Neuron (in vitro differentiated cells): Measurements from ENCODE around the gene ATP2C2.

Experiments used
- H2AFZ ChIP-seq: one replicate; pipeline ENCODE4 v1.6.1; 2013; ENCODE audit warnings: low read depth, mild to moderate bottlenecking, inconsistent platforms, low read length, moderate library complexity
- H3K27me3 ChIP-seq: one replicate; pipeline ENCODE4 v1.6.1; 2013; ENCODE audit warnings: low read length; ENCODE audit not compliant: insufficient read depth
- H3K36me3 ChIP-seq: one replicate; pipeline ENCODE4 v1.6.1; 2013; ENCODE audit warnings: low read length; ENCODE audit not compliant: insufficient read depth
- H3K4me1 ChIP-seq: one replicate; pipeline ENCODE4 v1.6.1; 2013; ENCODE audit warnings: low read length; ENCODE audit not compliant: insufficient read depth
- H3K4me3 ChIP-seq: 2 replicates; pipeline ENCODE4 v1.5.1; 2013; ENCODE audit warnings: mild to moderate bottlenecking, low read length, moderate library complexity
- H3K9me3 ChIP-seq: one replicate; pipeline ENCODE4 v1.6.1; 2013; ENCODE audit warnings: low read length

The ATP2C2 gene

GRCh38 chr16:84504420-84505248 is 136.3 kb downstream of the ATP2C2 start, which contains the start of gene MEAK7:
TSS of gene MEAK7 (minus strand) at chr16:84504659. CDS start at chr16:84498086, 6,573 bp downstream.
- Histone ChIP-seq H3K4me3 (peak within 1 kb of the TSS; percentile 66), H3K4me1 (peaks cover 29% of the 10 kb centered on the region), H3K27me3 (no peaks in the 10 kb centered on the region), H3K9me3 (no peaks in the 10 kb centered on the region), H3K36me3 (peaks cover 6% of the 10 kb centered on the region), H2AFZ (peak within 1 kb of the TSS; percentile 18)

- H3K36me3 ChIP-seq: peaks cover 2% of the 10 kb centered on the region
- peak overlapping the region; percentile 18 for H2AFZ ChIP-seq
- H3K27me3 ChIP-seq: no peaks in the 10 kb centered on the region
- H3K9me3 ChIP-seq: no peaks in the 10 kb centered on the region
- H3K4me1 ChIP-seq: peaks cover 29% of the 10 kb centered on the region
- H3K4me3 ChIP-seq: peak overlapping the region; percentile 66
Observed at GRCh38 chr16:84505249-84506187, 137.2 kb downstream of the ATP2C2 start.

- no peaks in the 10 kb centered on the region for H3K36me3 ChIP-seq
- no peak overlapping the region for H2AFZ ChIP-seq
- no peaks in the 10 kb centered on the region for H3K9me3 ChIP-seq
Observed at GRCh38 chr16:84507011-84507982, 139.0 kb downstream of the ATP2C2 start.

GRCh38 chr16:84508502-84508901 is 140.2 kb downstream of the ATP2C2 start:
- no peaks in the 10 kb centered on the region for H3K27me3 ChIP-seq
- no peaks in the 10 kb centered on the region for H3K9me3 ChIP-seq
- H3K4me3 ChIP-seq: no peak overlapping the region
- no peak overlapping the region for H2AFZ ChIP-seq
- no peaks in the 10 kb centered on the region for H3K36me3 ChIP-seq
- peaks cover 36% of the 10 kb centered on the region for H3K4me1 ChIP-seq

More at GRCh38 chr16:84507011-84507982, 139.0 kb downstream of the ATP2C2 start:
- no peaks in the 10 kb centered on the region for H3K27me3 ChIP-seq
- peaks cover 38% of the 10 kb centered on the region for H3K4me1 ChIP-seq
- H3K4me3 ChIP-seq: no peak overlapping the region

- Histone ChIP-seq H3K4me1 (peaks cover 30% of the 10 kb centered on the region), H3K9me3 (no peaks in the 10 kb centered on the region), H3K27me3 (no peaks in the 10 kb centered on the region), H2AFZ (no peak overlapping the region), H3K36me3 (no peaks in the 10 kb centered on the region), H3K4me3 (no peak overlapping the region)
Observed at GRCh38 chr16:84509032-84509950, 141.0 kb downstream of the ATP2C2 start.

GRCh38 chr16:84511180-84511800 is 143.0 kb downstream of the ATP2C2 start:
- H3K9me3 ChIP-seq: no peaks in the 10 kb centered on the region
- no peak overlapping the region for H3K4me3 ChIP-seq

GRCh38 chr16:84511831-84512230 is 143.5 kb downstream of the ATP2C2 start:
- H3K4me3 ChIP-seq: no peak overlapping the region
- no peaks in the 10 kb centered on the region for H3K27me3 ChIP-seq
- peaks cover 28% of the 10 kb centered on the region for H3K4me1 ChIP-seq
- no peak overlapping the region for H2AFZ ChIP-seq
- H3K36me3 ChIP-seq: no peaks in the 10 kb centered on the region
- H3K9me3 ChIP-seq: no peaks in the 10 kb centered on the region

More at GRCh38 chr16:84511180-84511800, 143.0 kb downstream of the ATP2C2 start:
- no peaks in the 10 kb centered on the region for H3K36me3 ChIP-seq
- no peak overlapping the region for H2AFZ ChIP-seq
- H3K4me1 ChIP-seq: peaks cover 28% of the 10 kb centered on the region
- H3K27me3 ChIP-seq: no peaks in the 10 kb centered on the region

- Histone ChIP-seq H3K27me3 (no peaks in the 10 kb centered on the region), H3K36me3 (no peaks in the 10 kb centered on the region)
Observed at GRCh38 chr16:84513123-84513522, 144.8 kb downstream of the ATP2C2 start.

GRCh38 chr16:84513666-84514065 is 145.3 kb downstream of the ATP2C2 start:
- Histone ChIP-seq H3K4me1 (peaks cover 24% of the 10 kb centered on the region), H3K27me3 (no peaks in the 10 kb centered on the region)

More at GRCh38 chr16:84513123-84513522, 144.8 kb downstream of the ATP2C2 start:
- Histone ChIP-seq H2AFZ (no peak overlapping the region), H3K4me3 (no peak overlapping the region), H3K4me1 (peaks cover 28% of the 10 kb centered on the region), H3K9me3 (no peaks in the 10 kb centered on the region)

More at GRCh38 chr16:84513666-84514065, 145.3 kb downstream of the ATP2C2 start:
- no peaks in the 10 kb centered on the region for H3K36me3 ChIP-seq
- H3K9me3 ChIP-seq: no peaks in the 10 kb centered on the region
- H3K4me3 ChIP-seq: no peak overlapping the region
- H2AFZ ChIP-seq: no peak overlapping the region
